Fibroblast of skin of right quadriceps (primary cell): ENCODE data around the gene GPX7.

Experiments
- DNase-seq: peaks from one replicate; pipeline ENCODE4 v3.0.0-alpha.2; 2013

The GPX7 gene

GRCh38 chr1:52631759-52632331 lies 29.7 kb downstream of the GPX7 start:
- no peak for DNase-seq

DNA sequence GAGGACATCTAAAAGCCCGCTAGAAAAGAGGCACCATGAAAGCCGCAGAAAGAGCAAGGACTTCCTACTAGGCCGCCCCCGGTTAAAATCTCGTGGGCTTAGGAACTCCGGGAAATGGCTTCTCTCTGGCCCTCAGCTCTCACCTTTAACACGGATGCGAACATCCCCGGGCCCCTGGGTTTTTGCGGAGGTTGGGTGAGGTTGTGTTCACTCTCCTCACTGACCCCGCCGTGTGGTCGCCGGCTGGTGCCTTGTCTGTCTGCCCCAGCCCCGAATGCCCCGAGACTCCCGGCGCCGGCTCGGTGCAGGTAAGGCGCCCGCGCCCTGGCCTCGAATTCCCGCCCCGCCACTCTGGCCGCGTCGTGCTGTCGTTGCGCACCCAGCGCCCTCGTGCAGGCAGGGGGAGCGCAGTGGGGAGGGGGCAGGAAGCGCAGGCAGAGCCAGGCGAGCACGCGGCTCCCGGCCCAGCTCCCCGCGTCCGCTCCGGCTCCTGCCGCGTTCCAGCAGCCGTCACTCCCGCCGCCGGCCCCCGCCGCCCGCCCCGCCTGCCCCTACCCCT lies 30.6 kb downstream of the GPX7 start, which contains the start of gene SHISAL2A:
Gene SHISAL2A (plus strand): TSS at position 437 of the 559 bp plus-strand sequence. CDS start 326 bp downstream, outside the sequence.
- DNase-seq: peak; percentile 23

GRCh38 chr1:52633291-52633754 lies 31.2 kb downstream of the GPX7 start:
- DNase-seq: no peak

- no peak for DNase-seq
Observed at GRCh38 chr1:52634111-52634510, 31.9 kb downstream of the GPX7 start.

DNA sequence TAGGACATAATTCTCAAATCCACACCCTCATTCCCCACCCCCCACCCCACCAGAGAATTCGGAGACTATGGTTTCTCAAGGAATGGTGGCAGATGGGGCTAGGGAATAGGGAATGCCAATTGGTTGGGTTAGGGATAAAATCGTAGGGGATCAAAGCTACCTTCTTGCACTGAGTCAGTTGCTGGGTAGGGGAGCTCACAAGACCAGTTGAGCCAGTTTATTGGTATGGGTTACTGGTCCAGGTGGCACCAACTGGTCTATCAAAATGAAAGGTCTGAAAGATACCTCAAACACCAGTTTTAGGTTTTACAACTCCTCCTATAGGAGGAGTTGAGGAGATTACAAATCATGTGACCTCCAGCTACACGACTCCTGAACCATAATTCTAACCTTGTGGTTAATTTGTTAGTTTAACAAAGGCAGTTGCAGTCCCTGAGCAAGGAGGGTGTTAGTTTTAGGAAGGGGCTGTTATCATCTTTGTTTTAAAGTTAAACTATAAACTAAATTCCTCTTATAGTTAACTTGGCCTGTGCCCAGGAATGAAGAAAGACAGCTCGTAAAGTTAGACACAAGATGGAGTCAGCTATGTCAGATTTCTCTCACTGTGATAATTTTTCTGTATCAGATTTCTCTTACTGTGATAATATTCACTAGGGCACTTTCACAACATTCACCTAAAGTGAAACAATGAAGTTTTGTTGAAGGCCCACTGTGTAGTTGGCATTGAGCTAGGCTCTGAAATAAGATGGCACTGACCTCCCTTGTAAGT lies 33.3 kb downstream of the GPX7 start:
- DNase-seq: no peak

DNA sequence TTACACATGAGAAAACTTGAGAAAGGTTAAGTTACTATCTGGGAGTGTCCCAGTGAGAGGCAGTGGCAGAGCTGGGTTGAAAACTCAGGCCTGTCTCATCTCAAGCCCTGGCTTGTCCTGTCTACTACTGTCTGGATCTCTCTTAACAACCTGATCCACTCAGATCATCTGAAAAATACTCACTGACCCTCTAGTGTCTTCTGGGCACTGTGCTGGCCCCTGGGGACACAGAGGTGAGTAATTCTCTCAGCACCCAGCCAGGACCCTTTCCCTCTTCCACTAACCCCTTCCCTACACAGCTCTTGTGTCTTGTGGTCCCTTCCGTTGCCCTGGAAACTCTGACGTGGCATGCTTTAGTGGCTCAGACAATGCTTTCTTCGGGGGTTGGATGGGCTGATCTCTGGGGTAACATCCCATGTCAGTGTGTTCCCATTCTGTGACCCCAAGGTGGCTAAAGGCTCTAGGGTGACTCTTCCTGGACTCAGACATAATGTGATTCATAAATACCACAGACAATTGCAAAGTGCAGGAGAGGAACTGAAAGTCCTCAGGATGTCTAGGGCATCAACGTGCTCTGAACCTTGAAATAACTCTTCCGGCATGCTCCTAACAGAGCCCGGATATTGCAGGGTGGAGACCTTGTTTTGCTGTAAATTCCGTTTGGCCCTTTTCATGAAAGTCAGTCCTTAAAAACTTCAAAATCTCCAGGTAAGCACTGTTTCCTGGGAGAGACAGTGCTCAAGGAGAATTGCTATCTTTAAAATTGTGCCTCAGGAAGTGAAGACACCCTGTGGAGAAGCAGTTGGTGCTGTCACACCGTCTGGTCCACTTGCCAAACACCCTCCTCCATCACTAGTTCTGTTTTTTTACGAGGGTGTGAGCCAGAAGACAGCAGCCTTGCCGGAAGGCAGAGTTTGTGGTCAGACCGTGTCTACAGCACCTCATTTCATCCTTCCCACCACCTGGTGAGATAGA lies 34.8 kb downstream of the GPX7 start:
- DNase-seq: no peak

DNA sequence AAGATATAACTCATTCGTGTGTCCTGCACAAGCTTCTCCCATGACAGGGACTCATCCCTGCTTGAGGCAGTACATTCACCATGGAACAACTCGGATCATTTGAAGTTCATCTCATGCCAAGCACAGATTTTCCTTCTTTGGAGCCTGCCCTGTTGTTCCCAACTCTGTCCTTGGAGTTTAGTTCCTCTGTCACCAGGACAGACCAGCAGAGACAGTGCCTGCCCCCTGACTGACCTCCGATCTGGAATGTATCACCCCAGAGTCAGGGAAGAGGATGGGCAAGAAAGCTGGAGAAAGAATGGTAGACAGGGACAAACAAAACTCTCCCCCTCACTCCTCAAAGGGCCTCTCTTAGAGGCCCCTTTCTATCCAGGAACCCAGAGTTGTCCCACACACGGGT lies 35.8 kb downstream of the GPX7 start:
- DNase-seq: no peak

DNA sequence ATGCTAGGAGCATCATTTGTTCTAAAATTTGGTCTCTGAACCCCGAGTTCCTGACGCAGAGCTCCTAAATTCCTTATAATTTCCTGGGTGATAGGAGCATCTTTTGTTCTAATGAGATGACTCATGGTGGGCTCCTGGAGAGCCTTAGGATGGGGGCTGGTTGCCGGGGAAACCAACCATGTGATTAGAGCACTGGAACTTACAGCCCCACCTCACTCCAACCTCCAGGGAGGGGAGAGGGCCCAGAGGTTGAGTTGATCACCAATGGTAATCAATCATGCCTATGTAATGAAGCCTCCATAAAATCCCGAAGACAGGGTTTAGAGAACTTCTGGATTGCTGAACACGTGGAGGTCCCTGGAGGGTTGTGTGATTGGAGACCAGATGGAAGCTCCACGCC lies 38.5 kb downstream of the GPX7 start:
- DNase-seq: no peak

- no peak for DNase-seq
Observed at GRCh38 chr1:52641307-52641706, 39.1 kb downstream of the GPX7 start.

DNA sequence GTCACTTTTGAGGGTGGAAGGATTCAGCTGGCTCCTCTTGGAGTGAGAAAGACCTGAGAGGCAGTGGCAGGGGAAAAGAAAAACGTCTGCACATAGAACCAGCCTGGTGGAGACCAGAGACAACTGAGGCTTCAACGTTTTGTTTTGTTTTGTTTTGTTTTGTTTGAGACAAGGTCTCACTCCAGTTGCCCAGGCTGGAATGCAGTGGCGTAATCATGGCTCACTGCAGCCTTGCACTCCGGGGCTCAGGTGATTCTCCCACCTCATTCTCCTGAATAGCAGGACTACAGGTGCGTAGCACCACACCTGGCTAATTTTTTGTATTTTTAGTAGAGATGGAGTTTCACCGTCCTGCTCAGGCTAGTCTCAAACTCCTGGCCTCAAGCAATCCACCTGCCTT lies 43.1 kb downstream of the GPX7 start:
- DNase-seq: no peak

GRCh38 chr1:52651904-52652303 lies 49.7 kb downstream of the GPX7 start:
- DNase-seq: no peak

- no peak for DNase-seq
Observed at GRCh38 chr1:52653207-52653849, 51.2 kb downstream of the GPX7 start.

DNA sequence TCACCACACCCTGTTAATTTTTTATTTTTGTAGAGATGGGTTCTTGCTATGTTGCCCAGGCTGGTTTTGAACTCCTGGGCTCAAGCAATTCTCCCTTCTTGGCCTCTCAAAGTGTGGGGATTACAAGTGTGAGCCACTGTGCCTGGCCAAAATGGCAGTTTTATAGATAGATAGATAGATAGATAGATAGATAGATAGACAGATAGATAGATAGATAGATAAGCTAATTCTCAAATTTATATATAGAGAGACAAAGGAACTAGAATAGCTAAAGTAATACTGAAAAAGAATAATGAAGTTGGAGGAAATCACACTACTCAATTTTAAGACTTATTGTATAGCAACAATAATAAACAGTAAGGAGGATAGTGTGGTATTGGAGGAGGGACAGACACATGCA lies 51.9 kb downstream of the GPX7 start:
- no peak for DNase-seq

- DNase-seq: no peak
Observed at GRCh38 chr1:52657702-52658101, 55.5 kb downstream of the GPX7 start.
